ENCODE measurements around the gene XPO4.

XPO4 gene

DNA sequence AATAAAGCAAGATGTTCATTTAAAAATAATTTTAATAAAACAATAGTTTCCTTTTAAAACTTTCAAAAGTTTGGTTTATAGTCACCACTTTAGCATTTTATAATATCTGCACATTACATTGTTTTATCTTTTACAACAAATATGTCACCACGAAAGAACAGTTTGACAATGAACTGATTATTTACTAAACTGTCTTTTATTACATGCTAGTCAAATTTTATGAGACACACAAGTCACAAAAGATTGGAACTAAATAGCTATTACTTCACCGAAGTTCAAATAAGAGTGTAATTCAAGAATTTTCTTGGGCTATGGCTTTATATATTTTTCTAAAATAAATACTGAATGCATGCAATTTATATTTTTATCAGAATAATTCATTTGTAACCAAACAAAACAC is 71.3 kb downstream of the XPO4 start:
- no peak for DNase-seq (ENCODE audit: low read depth in 1 of 2, low spot score in 1 of 2)

DNA sequence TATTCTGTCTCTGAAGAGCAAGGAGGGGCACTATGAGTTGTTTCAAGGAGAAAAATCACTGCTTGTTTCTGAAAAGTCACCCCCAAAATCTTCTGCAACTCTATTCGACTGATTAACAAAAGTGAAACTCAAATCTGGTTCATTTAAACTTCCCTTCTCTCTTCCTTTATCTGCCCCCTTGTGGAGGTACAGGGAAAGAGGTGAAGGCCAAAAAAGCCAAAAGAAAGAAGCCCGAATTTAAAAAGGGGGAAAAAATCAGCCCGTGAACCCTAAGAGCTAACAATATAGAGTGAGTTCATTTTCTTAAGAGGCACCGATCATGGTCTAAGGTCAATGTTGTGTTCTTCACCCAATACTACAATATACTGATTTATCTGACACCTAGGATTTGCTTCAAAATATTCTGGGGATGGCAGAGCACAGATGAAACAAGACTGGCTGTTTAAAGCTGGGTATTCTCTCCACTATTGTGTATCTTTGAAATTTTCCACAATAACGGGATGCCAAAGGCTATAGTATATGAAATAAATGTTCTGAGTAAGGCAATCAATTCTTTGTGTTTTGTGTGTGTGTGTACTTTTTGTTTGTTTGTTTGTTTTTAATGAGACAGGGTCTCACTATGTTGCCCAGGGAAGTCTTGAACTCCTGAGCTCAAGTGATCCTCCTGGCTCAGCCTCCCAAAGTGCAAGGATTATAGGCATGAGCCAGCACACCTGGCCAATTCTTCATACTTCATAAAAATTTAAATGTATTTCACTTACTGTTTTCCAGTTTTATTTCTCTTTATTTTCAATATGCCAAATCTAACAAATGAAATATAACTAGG is 73.8 kb downstream of the XPO4 start:
- no peak for DNase-seq (ENCODE audit: low read depth in 1 of 2, low spot score in 1 of 2)

DNA sequence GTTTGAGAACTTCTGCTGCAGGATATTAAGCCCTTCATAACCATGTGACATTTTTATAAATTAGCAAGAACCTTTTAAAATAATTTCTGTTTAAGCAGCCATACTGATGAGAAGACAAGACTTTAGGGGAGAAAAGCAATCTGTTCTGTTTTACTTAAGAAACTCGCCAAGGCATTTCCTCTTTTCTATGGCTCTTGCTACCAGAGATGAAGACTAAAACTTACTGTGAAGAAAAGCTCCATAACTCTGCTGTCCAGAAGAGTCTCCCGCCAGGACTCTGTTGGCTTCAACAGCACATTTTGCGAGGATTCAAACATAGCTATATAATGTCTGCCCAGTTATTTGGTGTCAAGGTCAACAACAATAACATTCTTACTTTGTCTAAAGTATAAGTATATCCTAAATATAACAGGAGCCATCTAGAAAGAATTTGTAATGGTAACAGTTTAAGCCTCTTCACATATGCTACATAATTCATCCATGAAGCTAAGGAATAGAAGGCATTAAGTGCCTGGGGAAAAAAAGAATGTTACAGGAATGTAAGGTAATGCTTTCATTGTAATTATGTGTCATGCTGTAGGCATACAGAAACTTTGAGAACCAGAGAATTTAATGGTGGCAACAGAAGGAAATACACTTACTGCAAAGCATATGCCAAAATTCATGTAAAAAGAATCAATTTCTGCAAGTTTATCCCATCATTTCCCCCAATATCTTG is 75.5 kb downstream of the XPO4 start:
- no peak for DNase-seq (ENCODE audit: low read depth in 1 of 2, low spot score in 1 of 2)

- no peak for DNase-seq (ENCODE audit: low read depth in 1 of 2, low spot score in 1 of 2)
Measured at GRCh38 chr13:20826301-20826700, 76.2 kb downstream of the XPO4 start.

- DNase-seq (ENCODE audit: low read depth in 1 of 2, low spot score in 1 of 2): no peak
Measured at GRCh38 chr13:20825477-20825875, 77.1 kb downstream of the XPO4 start.

DNA sequence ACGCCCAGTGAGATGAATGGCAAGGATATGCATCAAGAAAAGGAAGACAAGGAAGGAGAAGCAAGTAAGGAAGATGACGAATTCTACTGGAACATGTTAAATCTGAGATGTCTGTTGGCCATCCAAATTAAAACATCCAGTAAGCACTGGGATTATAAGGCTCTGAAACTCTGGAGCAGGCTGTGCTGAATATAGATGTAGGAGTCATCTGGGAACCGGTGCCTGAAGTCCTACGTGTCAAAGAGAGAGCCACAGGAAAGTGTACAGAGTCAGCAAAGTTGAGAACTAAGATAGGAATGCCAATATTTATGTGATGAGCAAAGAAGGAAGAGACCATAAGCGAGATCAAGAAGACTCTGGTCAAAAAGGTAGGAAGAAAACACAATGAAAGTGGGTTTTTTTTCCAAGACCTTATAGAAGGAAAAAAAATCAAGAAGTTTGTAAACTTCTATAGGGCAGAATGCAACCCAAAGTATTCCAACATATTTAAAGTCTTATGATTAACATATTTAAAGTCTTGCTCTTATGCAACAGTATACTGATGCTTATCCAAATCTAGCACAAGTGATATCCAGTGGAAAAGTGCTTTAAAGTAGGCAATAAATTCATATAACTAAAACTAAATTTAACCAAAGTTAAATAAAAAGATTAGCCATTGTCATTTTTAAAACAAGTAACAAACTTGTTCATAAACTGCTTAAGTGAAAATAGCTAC is 77.6 kb downstream of the XPO4 start:
- DNase-seq (ENCODE audit: low read depth in 1 of 2, low spot score in 1 of 2): no peak

GRCh38 chr13:20823071-20823470 is 79.5 kb downstream of the XPO4 start:
- DNase-seq (ENCODE audit: low read depth in 1 of 2, low spot score in 1 of 2): no peak

GRCh38 chr13:20822406-20822805 is 80.1 kb downstream of the XPO4 start:
- DNase-seq (ENCODE audit: low read depth in 1 of 2, low spot score in 1 of 2): no peak

GRCh38 chr13:20819715-20820114 is 82.8 kb downstream of the XPO4 start:
- DNase-seq (ENCODE audit: low read depth in 1 of 2, low spot score in 1 of 2): no peak

DNA sequence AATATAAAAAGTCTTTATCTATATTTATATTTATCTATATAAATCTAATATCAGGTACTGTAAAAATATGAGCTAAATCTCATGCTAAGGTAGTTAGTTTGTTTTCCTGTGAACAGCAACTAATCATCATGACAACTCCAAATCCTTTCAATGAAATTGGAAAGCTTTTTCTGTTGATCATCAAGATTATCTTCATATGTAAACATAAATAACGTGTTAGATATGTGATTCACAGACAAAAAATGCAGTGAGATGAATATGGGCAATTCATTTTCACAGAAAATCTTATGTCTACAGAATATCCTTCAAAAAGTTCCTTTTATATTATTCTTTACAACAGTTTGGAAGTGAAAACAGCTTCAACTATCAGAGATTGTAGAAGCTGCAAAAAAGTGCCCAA is 87.1 kb downstream of the XPO4 start:
- DNase-seq (ENCODE audit: low read depth in 1 of 2, low spot score in 1 of 2): no peak

DNA sequence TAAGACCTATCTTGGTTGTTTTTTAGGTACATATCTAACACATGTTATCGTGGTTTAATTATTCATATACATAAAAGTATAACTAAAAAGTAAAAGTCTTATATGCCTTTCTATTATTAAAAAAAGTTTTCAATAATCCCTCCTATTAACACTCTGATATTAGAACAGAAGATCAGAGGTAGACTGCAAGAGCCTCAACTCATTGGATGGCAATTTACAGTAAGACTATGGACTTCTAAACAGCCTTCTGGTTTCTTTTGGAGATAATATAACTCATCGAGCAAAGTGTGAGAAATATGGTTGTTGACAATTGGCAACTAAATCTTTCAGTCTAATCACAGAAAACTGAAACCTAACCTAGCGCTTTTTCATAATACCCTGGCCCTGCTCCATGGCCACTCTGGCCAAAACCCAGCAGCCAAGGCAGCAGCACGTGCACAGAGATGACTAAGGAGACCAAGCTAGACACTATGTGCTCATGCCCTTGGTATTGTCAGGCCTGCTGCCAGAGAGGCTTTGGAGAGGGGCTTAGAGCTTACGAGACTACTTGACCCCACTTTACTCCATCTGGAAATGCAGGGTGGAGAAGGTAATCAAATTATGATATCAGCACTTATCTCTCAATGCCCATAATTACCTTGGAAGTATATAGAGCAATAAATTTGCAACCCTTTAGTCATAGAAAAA is 88.2 kb downstream of the XPO4 start:
- no peak for DNase-seq (ENCODE audit: low read depth in 1 of 2, low spot score in 1 of 2)

- DNase-seq (ENCODE audit: low read depth in 1 of 2, low spot score in 1 of 2): no peak
Measured at GRCh38 chr13:20812890-20813289, 89.7 kb downstream of the XPO4 start.

DNA sequence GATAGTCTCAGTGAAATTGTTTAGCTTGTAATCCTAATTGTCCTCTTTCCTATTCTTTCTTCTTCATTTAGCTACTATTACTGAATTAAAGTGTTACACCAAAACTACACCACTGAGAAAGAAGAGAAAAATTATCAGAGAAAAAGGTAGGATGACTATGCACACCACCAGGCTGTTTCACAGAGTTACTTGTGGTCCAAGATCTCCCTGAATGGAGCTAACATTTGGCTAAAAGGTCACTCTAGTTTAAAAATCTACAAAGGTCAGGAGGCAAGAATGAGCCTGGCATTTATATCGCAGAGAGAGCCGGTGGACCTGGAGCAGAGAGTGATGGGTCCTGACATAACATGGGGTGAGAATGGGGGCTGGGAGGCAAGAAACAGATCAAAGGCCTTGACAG is 91.7 kb downstream of the XPO4 start:
- DNase-seq (ENCODE audit: low read depth in 1 of 2, low spot score in 1 of 2): no peak

- no peak for DNase-seq (ENCODE audit: low read depth in 1 of 2, low spot score in 1 of 2)
Measured at GRCh38 chr13:20808874-20809273, 93.7 kb downstream of the XPO4 start.

GRCh38 chr13:20803180-20803965 is 99.2 kb downstream of the XPO4 start:
- no peak for DNase-seq (ENCODE audit: low read depth in 1 of 2, low spot score in 1 of 2)

GRCh38 chr13:20801707-20802106 is 100.8 kb downstream of the XPO4 start:
- DNase-seq (ENCODE audit: low read depth in 1 of 2, low spot score in 1 of 2): no peak

- DNase-seq (ENCODE audit: low read depth in 1 of 2, low spot score in 1 of 2): no peak
Measured at GRCh38 chr13:20799726-20800416, 102.7 kb downstream of the XPO4 start.

DNA sequence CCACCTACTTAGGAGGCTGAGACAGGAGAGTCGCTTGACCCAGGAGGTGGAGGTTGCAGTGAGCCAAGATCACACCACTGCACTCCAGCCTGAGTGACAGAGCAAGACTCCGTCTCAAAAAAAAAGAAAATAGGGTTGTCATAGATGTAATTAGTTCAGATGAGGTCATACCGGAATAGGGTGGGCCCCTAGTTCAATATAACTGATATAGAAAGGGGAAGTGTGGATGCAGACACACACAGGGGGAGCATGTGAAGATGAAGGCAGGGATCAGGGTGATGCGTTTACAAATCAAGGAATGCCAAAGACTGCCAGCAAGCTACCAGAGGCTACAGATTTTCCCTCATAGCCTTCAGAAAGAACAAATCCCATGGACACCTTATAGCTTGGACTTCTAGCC is 104.5 kb downstream of the XPO4 start:
- no peak for DNase-seq (ENCODE audit: low read depth in 1 of 2, low spot score in 1 of 2)

- DNase-seq (ENCODE audit: low read depth in 1 of 2, low spot score in 1 of 2): no peak
Measured at GRCh38 chr13:20796791-20797508, 105.6 kb downstream of the XPO4 start.
